BE2C (cell line): ENCODE data around the gene YARS1.

Experiments
- DNase-seq: peaks from one replicate; pipeline ENCODE4 v3.0.0-alpha.2; 2020
- H3K27me3 ChIP-seq: fragments of 250-450 bp; sonication (Bioruptor Pico); 2 replicates; pipeline ENCODE4 v1.5.1; 2020; ENCODE audit warnings: mild to moderate bottlenecking
- H3K36me3 ChIP-seq: fragments of 250-450 bp; sonication (Bioruptor Pico); 2 replicates; pipeline ENCODE4 v1.5.1; 2020; ENCODE audit warnings: mild to moderate bottlenecking
- H3K4me1 ChIP-seq: fragments of 250-450 bp; sonication (Bioruptor Pico); 2 replicates; pipeline ENCODE4 v1.5.1; 2020
- H3K4me3 ChIP-seq: 2 replicates; pipeline ENCODE4 v1.5.1; 2011; ENCODE audit warnings: low read depth, low read length
- H3K9me3 ChIP-seq: fragments of 250-450 bp; sonication (Bioruptor Pico); 2 replicates; pipeline ENCODE4 v1.5.1; 2020
- TF ChIP-seq, protein P1 (sequence below): IDR thresholded peaks from 2 replicates; pipeline ENCODE4 v1.5.1; 2012; ENCODE audit warnings: mild to moderate bottlenecking, low read depth, low read length

The YARS1 gene

DNA sequence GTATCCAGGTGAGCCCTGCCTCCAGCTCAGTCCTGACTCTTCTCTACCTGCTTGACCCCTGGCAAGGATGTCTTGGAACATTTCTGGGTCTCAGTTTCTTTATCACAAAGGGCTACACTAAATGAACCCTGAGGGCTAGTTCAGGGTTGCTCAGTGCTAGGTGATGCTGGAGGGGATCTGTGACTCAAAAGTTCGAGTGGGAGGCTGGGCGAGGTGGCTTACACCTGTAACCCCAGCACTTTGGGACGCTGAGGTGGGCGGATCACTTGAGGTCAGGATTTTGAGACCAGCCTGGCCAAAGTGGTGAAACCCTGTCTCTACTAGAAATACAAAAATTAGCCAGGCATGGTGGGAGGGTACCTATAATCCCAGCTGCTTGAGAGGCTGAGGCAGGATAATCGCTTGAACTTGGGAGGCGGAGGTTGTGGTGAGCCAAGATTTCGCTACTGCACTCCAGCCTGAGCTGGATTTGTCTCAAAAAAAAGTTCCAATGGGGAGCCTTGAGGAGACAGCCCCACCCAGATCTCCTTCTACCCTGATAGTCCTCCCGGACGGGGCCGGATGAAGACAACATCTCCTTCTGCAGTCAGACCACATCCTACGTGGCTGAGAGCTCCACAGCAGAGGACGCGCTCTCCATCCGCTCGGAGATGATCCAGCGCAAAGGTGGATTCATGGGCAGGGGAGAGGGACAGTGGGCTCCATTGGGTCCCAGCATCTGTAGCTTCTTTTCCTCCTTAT, 48.9 kb downstream of the YARS1 start:
- no peak overlapping the region for H3K4me3 ChIP-seq
- H3K4me1 ChIP-seq, result peaks cover 25% of the 10 kb centered on the region
- no peak for DNase-seq
- H3K9me3 ChIP-seq, result no peaks in the 10 kb centered on the region
- TF ChIP-seq, protein P1, sequence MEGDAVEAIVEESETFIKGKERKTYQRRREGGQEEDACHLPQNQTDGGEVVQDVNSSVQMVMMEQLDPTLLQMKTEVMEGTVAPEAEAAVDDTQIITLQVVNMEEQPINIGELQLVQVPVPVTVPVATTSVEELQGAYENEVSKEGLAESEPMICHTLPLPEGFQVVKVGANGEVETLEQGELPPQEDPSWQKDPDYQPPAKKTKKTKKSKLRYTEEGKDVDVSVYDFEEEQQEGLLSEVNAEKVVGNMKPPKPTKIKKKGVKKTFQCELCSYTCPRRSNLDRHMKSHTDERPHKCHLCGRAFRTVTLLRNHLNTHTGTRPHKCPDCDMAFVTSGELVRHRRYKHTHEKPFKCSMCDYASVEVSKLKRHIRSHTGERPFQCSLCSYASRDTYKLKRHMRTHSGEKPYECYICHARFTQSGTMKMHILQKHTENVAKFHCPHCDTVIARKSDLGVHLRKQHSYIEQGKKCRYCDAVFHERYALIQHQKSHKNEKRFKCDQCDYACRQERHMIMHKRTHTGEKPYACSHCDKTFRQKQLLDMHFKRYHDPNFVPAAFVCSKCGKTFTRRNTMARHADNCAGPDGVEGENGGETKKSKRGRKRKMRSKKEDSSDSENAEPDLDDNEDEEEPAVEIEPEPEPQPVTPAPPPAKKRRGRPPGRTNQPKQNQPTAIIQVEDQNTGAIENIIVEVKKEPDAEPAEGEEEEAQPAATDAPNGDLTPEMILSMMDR, result no peak
- no peaks in the 10 kb centered on the region for H3K36me3 ChIP-seq
- H3K27me3 ChIP-seq, result no peaks in the 10 kb centered on the region

DNA sequence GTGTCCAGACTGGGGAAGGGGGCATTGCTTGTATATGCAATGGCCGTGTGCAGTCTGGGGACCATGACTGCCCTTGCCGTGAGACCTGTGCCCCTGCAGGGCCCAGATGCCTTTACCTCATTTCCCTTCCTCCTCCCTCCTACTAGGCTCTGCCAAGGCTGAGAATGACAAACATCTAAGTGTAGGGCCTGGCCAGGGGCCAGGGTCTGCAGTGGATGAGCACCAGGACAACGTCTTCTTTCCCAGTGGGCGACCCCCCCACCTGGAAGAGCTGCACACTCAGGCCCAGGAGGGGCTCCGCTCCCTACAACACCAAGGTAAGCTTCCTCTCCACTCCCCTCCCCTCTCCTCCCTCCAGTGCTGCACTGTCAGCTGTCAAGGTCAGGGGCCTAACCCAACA, 49.5 kb downstream of the YARS1 start:
- Histone ChIP-seq H3K36me3 (no peaks in the 10 kb centered on the region), H3K4me3 (no peak overlapping the region), H3K27me3 (no peaks in the 10 kb centered on the region), H3K9me3 (no peaks in the 10 kb centered on the region), H3K4me1 (peaks cover 23% of the 10 kb centered on the region)
- DNase-seq, result no peak
- TF ChIP-seq, protein P1, result no peak

DNA sequence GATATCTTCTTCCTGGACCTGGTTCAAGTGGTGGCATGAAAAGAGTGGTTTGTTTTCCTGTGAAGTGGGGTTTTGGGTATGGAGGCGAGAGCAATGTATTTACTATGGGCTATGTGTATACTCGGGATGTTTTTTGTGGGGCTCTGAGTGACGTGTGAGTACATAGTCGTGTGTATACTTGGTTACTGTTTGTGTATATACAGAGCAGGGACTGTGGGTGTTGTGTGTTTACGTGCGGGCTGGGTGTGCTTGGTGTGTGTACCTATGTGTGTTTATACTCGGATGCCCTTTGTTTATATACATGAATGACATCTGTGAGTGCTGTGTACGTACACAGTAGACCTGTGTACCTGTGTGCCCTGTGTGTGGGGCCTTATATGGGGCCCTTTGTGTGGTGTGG, 50.0 kb downstream of the YARS1 start:
- Histone ChIP-seq H3K4me3 (no peak overlapping the region; the same call in 1 of the 2 replicates), H3K36me3 (no peaks in the 10 kb centered on the region), H3K27me3 (no peaks in the 10 kb centered on the region), H3K4me1 (peaks cover 21% of the 10 kb centered on the region), H3K9me3 (no peaks in the 10 kb centered on the region)
- TF ChIP-seq, protein P1, result no peak
- DNase-seq, result no peak

DNA sequence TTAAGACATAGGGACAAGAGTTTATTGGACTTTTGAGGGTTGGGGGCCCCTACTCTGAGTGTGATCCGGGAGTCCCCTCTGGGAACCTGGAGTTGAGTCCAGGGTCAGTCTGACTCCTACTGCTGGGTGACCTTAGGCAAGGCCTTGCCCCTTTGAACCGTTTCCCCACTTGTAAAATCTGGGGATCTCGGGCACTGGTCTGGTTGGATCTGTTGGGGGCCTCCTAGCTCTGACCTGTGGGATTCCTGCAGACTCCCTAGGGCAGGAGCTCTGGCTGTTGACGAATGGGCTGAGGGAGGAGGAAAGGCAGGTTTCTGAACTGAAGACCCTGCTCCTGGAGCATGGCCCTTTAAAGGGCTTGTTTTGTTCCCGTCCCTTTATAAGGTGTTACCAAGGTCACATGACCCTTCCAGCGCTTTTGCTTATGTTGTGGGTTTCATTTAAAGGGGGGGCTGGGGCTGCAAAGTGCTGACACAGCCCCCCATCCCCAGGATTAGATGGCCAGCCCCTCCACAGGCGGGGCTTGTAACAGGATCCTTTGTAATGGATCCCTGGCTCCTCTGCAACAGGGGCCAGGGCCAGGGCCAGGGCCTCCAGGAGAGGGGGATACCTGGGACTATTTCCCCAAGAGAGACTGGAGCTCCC, 50.7 kb downstream of the YARS1 start:
- Histone ChIP-seq H3K4me1 (peaks cover 16% of the 10 kb centered on the region), H3K36me3 (no peaks in the 10 kb centered on the region), H3K4me3 (peak overlapping the region; percentile 55), H3K9me3 (no peaks in the 10 kb centered on the region), H3K27me3 (no peaks in the 10 kb centered on the region)
- DNase-seq, result no peak
- TF ChIP-seq, protein P1, result no peak

DNA sequence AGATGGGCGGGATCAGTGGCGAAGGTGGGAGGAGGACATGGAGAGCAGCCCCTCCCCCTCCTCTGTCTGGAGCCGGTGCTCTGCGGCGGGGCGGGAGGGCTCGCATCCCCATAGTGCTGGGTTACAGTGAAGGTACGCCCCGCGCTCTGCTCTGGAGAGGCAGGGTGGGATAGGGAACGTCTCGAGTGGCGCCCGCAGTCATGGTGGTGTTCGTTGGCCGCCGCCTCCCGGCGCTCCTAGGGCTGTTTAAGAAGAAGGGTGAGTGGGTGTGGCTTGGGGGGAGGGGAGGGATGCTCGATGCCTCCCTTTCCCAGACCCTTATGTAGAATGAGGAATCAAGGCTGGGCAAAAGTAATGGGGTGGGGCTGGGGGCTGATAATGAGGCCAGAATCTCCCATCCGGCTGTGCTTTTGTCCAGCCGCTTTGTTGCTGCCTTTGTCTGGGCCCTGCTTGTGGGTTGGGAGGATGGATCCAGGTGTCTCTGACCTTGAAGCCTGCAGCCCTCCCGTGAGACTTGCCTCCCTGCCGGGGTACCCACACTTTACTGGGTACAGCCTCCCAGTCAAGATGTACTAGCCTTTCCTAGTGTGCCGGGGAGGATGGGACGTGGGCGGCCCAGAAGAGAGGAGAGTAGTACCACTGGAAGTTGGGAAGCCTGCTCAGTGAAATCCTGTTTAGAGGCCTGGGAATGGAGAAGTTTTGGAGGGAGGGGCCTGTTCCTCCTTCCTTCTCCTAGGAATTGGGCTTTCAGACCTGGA, 51.4 kb downstream of the YARS1 start:
- Histone ChIP-seq H3K36me3 (no peaks in the 10 kb centered on the region), H3K27me3 (no peaks in the 10 kb centered on the region), H3K4me3 (peak overlapping the region; percentile 55), H3K9me3 (no peaks in the 10 kb centered on the region), H3K4me1 (peaks cover 16% of the 10 kb centered on the region)
- peak; percentile 61 for DNase-seq
- TF ChIP-seq, protein P1, result no peak
